Measurements from ENCODE around the gene CDC42SE1.

DNA sequence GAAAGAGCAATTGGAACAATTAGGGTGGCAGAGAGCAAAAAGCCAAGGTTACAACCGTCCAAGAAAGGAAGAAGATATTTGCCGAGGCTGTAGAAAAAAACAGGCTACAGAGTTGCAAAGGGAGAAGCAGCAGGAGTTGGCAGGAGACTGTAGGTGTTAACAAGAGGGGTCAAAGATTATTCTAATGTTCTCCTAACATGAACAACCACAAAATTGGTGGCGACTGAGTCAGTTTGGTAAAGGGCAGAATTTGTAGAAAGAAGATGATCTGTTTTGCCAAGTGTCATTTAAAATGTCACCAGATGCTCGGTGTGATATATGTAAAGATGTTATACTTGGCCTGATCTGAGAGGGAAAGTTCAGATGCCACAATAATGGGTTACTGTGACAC lies 51.6 kb downstream of the CDC42SE1 start:
- TF ChIP-seq CTCF (IDR thresholded peaks at IDR 0.05; ENCODE audit: low read length) (no peak), EZH2phosphoT487 (IDR thresholded peaks at IDR 0.05; ENCODE audit: low read length) (no peak)
